H1 (cell line): ENCODE results near the gene FAM76A. TPM values are rescaled to one million over a fixed set of nuclear protein-coding genes. Genes with fewer than 3 reads are reported as not detected.

Source experiments
- CTCF ChIA-PET: fragments of 300-600 bp; sonication (Branson Sonifier 250); formaldehyde crosslinking; loops from one replicate; lab custom pipeline; 2021; ENCODE audit not compliant: partially characterized antibody; lab: Charles Lee
- POLR2A ChIA-PET: fragments of 300-600 bp; sonication (Branson Sonifier 250); formaldehyde crosslinking; loops from one replicate; lab custom pipeline; 2021; ENCODE audit warnings: inconsistent platforms; ENCODE audit not compliant: partially characterized antibody; lab: Charles Lee
- DNase-seq, 2 experiments: peaks; one replicate each; pipeline versions ENCODE4 v3.0.0 to v3.0.0-alpha.2; 2010 to 2022; ENCODE audit warnings: low spot score in 2 of 2, low read depth in 1 of 2, mixed read lengths in 1 of 2
- FAIRE-seq: peaks from 2 replicates; lab custom pipeline; 2011; peaks lifted over from hg19 to GRCh38; lab: Jason Lieb, UNC
- H2AFZ ChIP-seq: 2 replicates; pipeline ENCODE4 v1.8.1; 2012; ENCODE audit warnings: low read length, inconsistent platforms
- H2AK5ac ChIP-seq: 2 replicates; pipeline ENCODE4 v1.6.1; 2013; ENCODE audit warnings: low read depth, low read length
- H2BK120ac ChIP-seq: replicated peaks from 2 replicates; pipeline ENCODE3; 2013; ENCODE audit warnings: low read depth, low read length, inconsistent platforms
- H2BK12ac ChIP-seq: 2 replicates; pipeline ENCODE4 v1.6.1; 2013; ENCODE audit warnings: low read depth, low read length
- H2BK15ac ChIP-seq: 2 replicates; pipeline ENCODE4 v1.6.1; 2013; ENCODE audit warnings: low read length
- H2BK20ac ChIP-seq: 2 replicates; pipeline ENCODE4 v1.6.1; 2013; ENCODE audit warnings: low read length
- H2BK5ac ChIP-seq: 2 replicates; pipeline ENCODE4 v1.6.1; 2013; ENCODE audit warnings: low read depth, low read length
- H3K14ac ChIP-seq: 2 replicates; pipeline ENCODE4 v1.6.1; 2013; ENCODE audit warnings: inconsistent platforms; ENCODE audit not compliant: insufficient read length
- H3K18ac ChIP-seq: 2 replicates; pipeline ENCODE4 v1.6.1; 2013; ENCODE audit warnings: low read length; ENCODE audit errors: extremely low read depth
- H3K23ac ChIP-seq: 2 replicates; pipeline ENCODE4 v1.6.1; 2013; ENCODE audit warnings: inconsistent platforms; ENCODE audit not compliant: insufficient read length
- H3K23me2 ChIP-seq: 2 replicates; pipeline ENCODE4 v1.6.1; 2013; ENCODE audit warnings: low read depth, low read length
- H3K27ac ChIP-seq: 2 replicates; pipeline ENCODE4 v1.6.1; 2011; ENCODE audit warnings: low read depth, low read length, inconsistent platforms
- H3K27me3 ChIP-seq, 4 experiments: replicated peaks in 1 of 4; 1 replicate in 1 of 4; 2 replicates in 3 of 4; pipeline versions ENCODE4 v1.6.1 to v1.8.1; 2011 to 2013; ENCODE audit warnings: low read length in 3 of 4, mild to moderate bottlenecking in 3 of 4, inconsistent platforms in 2 of 4, mixed read lengths in 2 of 4, moderate library complexity in 1 of 4; ENCODE audit not compliant: control insufficient read depth in 3 of 4, insufficient read depth in 3 of 4; ENCODE audit errors: extremely low read depth in 1 of 4
- H3K36me3 ChIP-seq, 4 experiments: 2 replicates each; pipeline versions ENCODE4 v1.6.1 to v1.8.1; 2011 to 2013; ENCODE audit warnings: mild to moderate bottlenecking in 4 of 4, low read length in 3 of 4, moderate library complexity in 2 of 4, control low read depth in 1 of 4, inconsistent platforms in 1 of 4; ENCODE audit not compliant: insufficient read depth in 4 of 4, control insufficient read depth in 2 of 4
- H3K4ac ChIP-seq: replicated peaks from 2 replicates; pipeline ENCODE3; 2013; ENCODE audit warnings: low read length, low read depth, mixed read lengths, inconsistent platforms; ENCODE audit not compliant: insufficient read length
- H3K4me1 ChIP-seq, 4 experiments: replicated peaks in 1 of 4; 1 replicate in 1 of 4; 2 replicates in 3 of 4; pipeline versions ENCODE4 v1.6.1 to v1.8.1; 2011 to 2013; ENCODE audit warnings: low read length in 3 of 4, inconsistent platforms in 2 of 4, mixed read lengths in 1 of 4; ENCODE audit not compliant: insufficient read depth in 4 of 4, control insufficient read depth in 3 of 4
- H3K4me2 ChIP-seq, 2 experiments: 2 replicates each; pipeline versions ENCODE4 v1.6.1 to v1.8.1; 2011 to 2013; ENCODE audit warnings: low read depth in 2 of 2, low read length in 2 of 2, control low read depth in 1 of 2, inconsistent platforms in 1 of 2, mild to moderate bottlenecking in 1 of 2; ENCODE audit not compliant: insufficient read depth in 1 of 2
- H3K4me3 ChIP-seq, 4 experiments: fragments of 200-600, 300-600 bp in 1 of 4; sonication (generic), shearing (Covaris generic), sonication (Bioruptor Twin) in 1 of 4; 2 replicates each; pipeline versions ENCODE4 v1.5.1 to v1.8.1; 2011 to 2016; ENCODE audit warnings: low read length in 4 of 4, low read depth in 3 of 4, control low read depth in 2 of 4, inconsistent platforms in 2 of 4, mild to moderate bottlenecking in 2 of 4, mixed read lengths in 1 of 4, moderate library complexity in 1 of 4; ENCODE audit not compliant: insufficient read depth in 2 of 4; ENCODE audit errors: extremely low read depth in 1 of 4
- H3K56ac ChIP-seq: replicated peaks from 2 replicates; pipeline ENCODE3; 2013; ENCODE audit warnings: low read depth, mild to moderate bottlenecking, mixed read lengths, low read length, inconsistent platforms; ENCODE audit not compliant: insufficient read length
- H3K79me1 ChIP-seq: 2 replicates; pipeline ENCODE4 v1.6.1; 2013; ENCODE audit warnings: low read depth, low read length, control low read depth
- H3K79me2 ChIP-seq, 2 experiments: 2 replicates each; pipeline versions ENCODE4 v1.6.1 to v1.8.1; 2012 to 2013; ENCODE audit warnings: low read length in 2 of 2, mild to moderate bottlenecking in 2 of 2, inconsistent platforms in 1 of 2; ENCODE audit not compliant: insufficient read depth in 2 of 2, control insufficient read depth in 1 of 2
- H3K9ac ChIP-seq, 4 experiments: replicated peaks in 1 of 4; 1 replicate in 1 of 4; 2 replicates in 3 of 4; pipeline versions ENCODE4 v1.6.1 to v1.8.1; 2011 to 2013; ENCODE audit warnings: low read depth in 3 of 4, low read length in 3 of 4, control low read depth in 2 of 4, mild to moderate bottlenecking in 2 of 4, moderate library complexity in 2 of 4, inconsistent platforms in 1 of 4; ENCODE audit errors: extremely low read depth in 1 of 4
- H3K9me3 ChIP-seq, 2 experiments: 2 replicates each; pipeline versions ENCODE4 v1.6.1 to v1.8.1; 2012 to 2013; ENCODE audit warnings: mild to moderate bottlenecking in 2 of 2, moderate library complexity in 2 of 2, control low read depth in 1 of 2, inconsistent platforms in 1 of 2, low read depth in 1 of 2, low read length in 1 of 2, mixed read lengths in 1 of 2; ENCODE audit not compliant: insufficient read depth in 2 of 2
- H4K20me1 ChIP-seq, 2 experiments: replicated peaks in 1 of 2; 2 replicates each; pipeline versions ENCODE3 to v1.8.1; 2011 to 2013; ENCODE audit warnings: inconsistent platforms in 2 of 2, low read length in 2 of 2, mild to moderate bottlenecking in 1 of 2; ENCODE audit not compliant: insufficient read depth in 2 of 2, control insufficient read depth in 1 of 2
- H4K5ac ChIP-seq: 2 replicates; pipeline ENCODE4 v1.6.1; 2013; ENCODE audit warnings: low read length, low read depth, mixed read lengths, inconsistent platforms; ENCODE audit not compliant: insufficient read length
- H4K8ac ChIP-seq: 2 replicates; pipeline ENCODE4 v1.8.0; 2013; ENCODE audit warnings: mild to moderate bottlenecking, moderate library complexity, low read length, inconsistent platforms; ENCODE audit not compliant: insufficient read depth; ENCODE audit errors: extremely low read depth
- H4K91ac ChIP-seq: replicated peaks from 2 replicates; pipeline ENCODE3; 2013; ENCODE audit warnings: low read length, mixed read lengths, inconsistent platforms; ENCODE audit not compliant: insufficient read length
- BCL11A ChIP-seq, 2 experiments: IDR thresholded peaks; one replicate each; pipeline ENCODE4 v1.6.1; 2011; ENCODE audit warnings: low read depth in 2 of 2, low read length in 2 of 2, mild to moderate bottlenecking in 2 of 2
- CBX5 ChIP-seq: fragments of 300-800, 300-1000 bp; sonication (generic); IDR thresholded peaks from 2 replicates; pipeline ENCODE4 v1.7.1; 2016; ENCODE audit warnings: antibody characterized with exemption, low read length, low read depth
- CBX8 ChIP-seq: fragments of 300-800, 300-1000 bp; sonication (generic); IDR thresholded peaks from 2 replicates; pipeline ENCODE4 v1.7.1; 2016; ENCODE audit warnings: low read depth, low read length, borderline replicate concordance
- GABPA ChIP-seq: IDR thresholded peaks from 2 replicates; pipeline ENCODE4 v1.6.1; 2011; ENCODE audit warnings: mild to moderate bottlenecking, low read length, moderate library complexity, borderline replicate concordance; ENCODE audit not compliant: insufficient read depth
- GTF2F1 ChIP-seq: IDR thresholded peaks from 2 replicates; pipeline ENCODE4 v1.6.1; 2012; ENCODE audit warnings: low read depth, low read length, improper control_type of control experiment, borderline replicate concordance
- KDM5A ChIP-seq: fragments of 200-600 bp; IDR thresholded peaks from 2 replicates; pipeline ENCODE4 v1.7.1; 2012; ENCODE audit warnings: mild to moderate bottlenecking, low read length, inconsistent platforms, mixed read lengths
- RBBP5 ChIP-seq: IDR thresholded peaks from 2 replicates; pipeline ENCODE4 v1.7.1; 2012; ENCODE audit warnings: low read depth, mild to moderate bottlenecking, inconsistent platforms, low read length, moderate library complexity, borderline replicate concordance
- SP4 ChIP-seq: IDR thresholded peaks from 2 replicates; pipeline ENCODE4 v1.6.1; 2012; ENCODE audit warnings: low read length, inconsistent platforms
- SRF ChIP-seq: IDR thresholded peaks from 2 replicates; pipeline ENCODE4 v1.6.1; 2011; ENCODE audit warnings: mild to moderate bottlenecking, low read depth, low read length, moderate library complexity
- SUZ12 ChIP-seq: fragments of 200-600 bp; sonication (generic); IDR thresholded peaks from 2 replicates; pipeline ENCODE4 v1.6.1; 2012; ENCODE audit warnings: mild to moderate bottlenecking, inconsistent platforms, low read length, moderate library complexity, mixed read lengths
- TAF1 ChIP-seq: IDR thresholded peaks from 2 replicates; pipeline ENCODE4 v1.6.1; 2011; ENCODE audit warnings: mild to moderate bottlenecking, low read depth, low read length
- YY1 ChIP-seq: IDR thresholded peaks from 2 replicates; pipeline ENCODE4 v1.6.1; 2011; ENCODE audit warnings: low read depth, mild to moderate bottlenecking, low read length
- polyA plus RNA-seq, 7 experiments: library from polyadenylated mRNA; depleted of rRNA in 3 of 7; stranded (reverse) in 5 of 7; unstranded in 2 of 7; fragments of >200 nt in 5 of 7; fragments of 200-250 nt in 2 of 7; gene quantifications; 1 replicate in 5 of 7; 2 replicates in 1 of 7; 4 replicates in 1 of 7; pipeline versions ENCODE4 v1.2.1 to v1.2.3, GENCODE V29; 2011 to 2013; ENCODE audit warnings: missing spikeins in 2 of 7, mixed read lengths in 2 of 7
- total RNA-seq: library from RNA; stranded (reverse); fragmentation: NEBNext Ultra II Directional; extraction: Animal tissue kit (Norgen Biotek cat#: 25700); gene quantifications from 2 replicates; pipeline ENCODE4 v1.2.1, GENCODE V29; 2021
- TF ChIP-seq, protein P1 (sequence below): IDR thresholded peaks from 2 replicates; pipeline ENCODE4 v1.6.1; 2011; ENCODE audit warnings: low read depth, mild to moderate bottlenecking, low read length; ENCODE audit not compliant: insufficient read depth

FAM76A gene
- total and polyA plus RNA-seq, 2 of the 8 experiments (the other 6 are each of a cell fraction or from before 2014, with no cell fraction given) = 3.4 to 16.2 TPM

DNA sequence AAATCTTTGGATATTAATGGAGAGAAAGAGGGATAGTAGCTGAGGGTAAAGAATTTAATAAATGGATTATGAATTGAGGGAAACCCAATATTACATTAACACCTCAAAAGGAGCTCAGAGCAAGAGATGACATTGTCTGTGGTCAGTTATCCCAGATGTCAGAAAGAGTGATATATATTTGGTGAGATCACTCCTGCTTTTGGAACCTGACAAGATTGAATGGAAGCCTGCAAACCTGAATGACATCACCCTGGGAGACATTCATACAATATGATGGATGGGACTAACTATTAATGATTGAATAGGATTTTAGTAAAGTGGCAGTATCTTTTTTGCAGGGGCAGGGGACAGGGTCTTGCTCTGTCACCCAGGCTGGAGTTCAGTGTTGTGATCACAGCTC is 47.0 kb upstream of the FAM76A start:
- Histone ChIP-seq H3K56ac (no peak overlapping the region), H2BK15ac (no peak overlapping the region), H2AFZ (no peak overlapping the region), H2AK5ac (no peak overlapping the region), H3K9me3 (peaks cover 19 to 21% of the 10 kb centered on the region in 2 experiments), H4K5ac (no peak overlapping the region), H3K23ac (no peak overlapping the region), H3K9ac (no peak overlapping the region), H3K4ac (no peak overlapping the region), H3K36me3 (peaks cover 0 to 4% (median 0%) of the 10 kb centered on the region in 4 experiments; a peak in 1 of 8 replicates), H3K27ac (no peak overlapping the region), H4K8ac (no peak overlapping the region), H4K20me1 (no peaks in the 10 kb centered on the region), H3K79me2 (no peaks in the 10 kb centered on the region), H2BK12ac (no peak overlapping the region), H3K14ac (no peak overlapping the region), H3K79me1 (no peaks in the 10 kb centered on the region), H3K4me3 (no peak overlapping the region), H2BK5ac (no peak overlapping the region), H3K18ac (no peak overlapping the region), H3K23me2 (no peaks in the 10 kb centered on the region), H3K27me3 (no peaks in the 10 kb centered on the region), H2BK20ac (no peak overlapping the region), H3K4me2 (no peak overlapping the region), H3K4me1 (no peaks in the 10 kb centered on the region), H2BK120ac (no peak overlapping the region), H4K91ac (no peak overlapping the region)
- no peak for FAIRE-seq
- ChIA-PET CTCF (interaction anchor here (0.7 to 1.7 kb wide), 2 partner anchors 8 to 10 kb away, joined by 3 to 5 read pairs; no protein-coding TSS in a partner anchor), POLR2A (no interaction called here)
- TF ChIP-seq SUZ12 = no peak
- TF ChIP-seq YY1 = no peak
- TF ChIP-seq, protein P1, sequence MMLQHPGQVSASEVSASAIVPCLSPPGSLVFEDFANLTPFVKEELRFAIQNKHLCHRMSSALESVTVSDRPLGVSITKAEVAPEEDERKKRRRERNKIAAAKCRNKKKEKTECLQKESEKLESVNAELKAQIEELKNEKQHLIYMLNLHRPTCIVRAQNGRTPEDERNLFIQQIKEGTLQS = no peak
- TF ChIP-seq RBBP5 = no peak
- TF ChIP-seq TAF1 = no peak
- no peak for TF ChIP-seq BCL11A (IDR thresholded peaks at IDR 0.05; ENCODE audit: low read depth in 2 of 2, low read length in 2 of 2)
- TF ChIP-seq KDM5A = no peak
- no peak for TF ChIP-seq SRF
- no peak for TF ChIP-seq SP4
- TF ChIP-seq CBX5 = no peak
- no peak for TF ChIP-seq CBX8
- no peak for TF ChIP-seq GABPA
- no peak for TF ChIP-seq GTF2F1
- DNase-seq = no peak
